Measurements from ENCODE around the gene ANO2. TPM values are rescaled to one million over a fixed set of nuclear protein-coding genes. Genes with fewer than 3 reads are reported as not detected.

ANO2 gene
- polyA plus RNA-seq, 4 donors: 0.31 to 6.2 TPM; not detected in 2

- DNase-seq: no peak
- H3K9me3 ChIP-seq (ENCODE audit: control insufficient read depth in 2 of 2, insufficient read depth in 1 of 2, low read depth in 1 of 2, low read length in 1 of 2): no peaks in the 10 kb centered on the region
- no peak for FAIRE-seq
- H3K4me3 ChIP-seq (ENCODE audit: low read depth in 1 of 3, low read length in 3 of 3): no peak overlapping the region
- no peaks in the 10 kb centered on the region for H3K4me1 ChIP-seq (ENCODE audit: control insufficient read depth in 3 of 3, insufficient read depth in 2 of 3, low read depth in 1 of 3, low read length in 2 of 3)
- H3K27me3 ChIP-seq (ENCODE audit: control insufficient read depth in 3 of 3, insufficient read depth in 3 of 3, low read length in 3 of 3): peaks cover 0 to 6% (median 0%) of the 10 kb centered on the region in 3 donors
- no peaks in the 10 kb centered on the region for H3K36me3 ChIP-seq (ENCODE audit: control insufficient read depth in 3 of 3, insufficient read depth in 2 of 3, low read depth in 1 of 3, low read length in 3 of 3)
- WGBS, 3 donors: 75 to 84% (median 83%) methylated on average over 3 of the region's 3 CpGs
- H3K27ac ChIP-seq (ENCODE audit: low read depth in 1 of 3, low read length in 2 of 3): no peak overlapping the region
Measured at GRCh38 chr12:5777451-5777850, 167.6 kb downstream of the ANO2 start.

DNA sequence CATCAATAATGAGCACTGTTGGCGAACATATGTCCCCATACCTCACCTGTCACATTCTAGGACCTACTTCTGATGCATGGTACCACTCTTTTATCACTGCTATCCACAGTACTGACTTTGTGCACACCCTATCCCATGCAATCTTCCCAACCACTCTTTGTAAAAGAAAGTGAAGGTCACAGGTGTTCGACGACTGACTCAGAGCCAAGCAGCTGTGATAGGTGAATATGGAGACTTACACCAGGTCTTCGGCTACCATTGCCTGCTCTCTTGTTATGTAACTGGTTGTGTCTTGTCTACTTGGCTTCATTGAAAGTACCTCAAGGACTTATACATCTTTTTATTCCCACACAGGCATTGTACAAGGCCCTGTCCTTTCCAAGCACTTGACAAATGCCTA lies 169.0 kb downstream of the ANO2 start:
- DNase-seq: no peak
- no peaks in the 10 kb centered on the region for H3K4me1 ChIP-seq (ENCODE audit: control insufficient read depth in 3 of 3, insufficient read depth in 2 of 3, low read depth in 1 of 3, low read length in 2 of 3)
- H3K36me3 ChIP-seq (ENCODE audit: control insufficient read depth in 3 of 3, insufficient read depth in 2 of 3, low read depth in 1 of 3, low read length in 3 of 3): no peaks in the 10 kb centered on the region
- H3K4me3 ChIP-seq (ENCODE audit: low read depth in 1 of 3, low read length in 3 of 3): no peak overlapping the region
- WGBS, 3 donors: 89 to 94% (median 91%) methylated on average over 4 of the region's 4 CpGs
- FAIRE-seq: no peak
- no peak overlapping the region for H3K27ac ChIP-seq (ENCODE audit: low read depth in 1 of 3, low read length in 2 of 3)
- H3K27me3 ChIP-seq (ENCODE audit: control insufficient read depth in 3 of 3, insufficient read depth in 3 of 3, low read length in 3 of 3): peaks cover 0 to 6% (median 0%) of the 10 kb centered on the region in 3 donors
- no peaks in the 10 kb centered on the region for H3K9me3 ChIP-seq (ENCODE audit: control insufficient read depth in 2 of 2, insufficient read depth in 1 of 2, low read depth in 1 of 2, low read length in 1 of 2)

- WGBS, 3 donors: 72 to 88% (median 76%) methylated on average over 3 of the region's 3 CpGs
- no peak for DNase-seq
- peaks cover 0 to 6% (median under 1%) of the 10 kb centered on the region in 3 donors for H3K27me3 ChIP-seq (ENCODE audit: control insufficient read depth in 3 of 3, insufficient read depth in 3 of 3, low read length in 3 of 3)
- H3K4me1 ChIP-seq (ENCODE audit: control insufficient read depth in 3 of 3, insufficient read depth in 2 of 3, low read depth in 1 of 3, low read length in 2 of 3): no peaks in the 10 kb centered on the region
- H3K9me3 ChIP-seq (ENCODE audit: control insufficient read depth in 2 of 2, insufficient read depth in 1 of 2, low read depth in 1 of 2, low read length in 1 of 2): no peaks in the 10 kb centered on the region
- FAIRE-seq: no peak
- H3K4me3 ChIP-seq (ENCODE audit: low read depth in 1 of 3, low read length in 3 of 3): no peak overlapping the region
- H3K27ac ChIP-seq (ENCODE audit: low read depth in 1 of 3, low read length in 2 of 3): no peak overlapping the region
- no peaks in the 10 kb centered on the region for H3K36me3 ChIP-seq (ENCODE audit: control insufficient read depth in 3 of 3, insufficient read depth in 2 of 3, low read depth in 1 of 3, low read length in 3 of 3)
Measured at GRCh38 chr12:5773550-5773949, 171.5 kb downstream of the ANO2 start.

DNA sequence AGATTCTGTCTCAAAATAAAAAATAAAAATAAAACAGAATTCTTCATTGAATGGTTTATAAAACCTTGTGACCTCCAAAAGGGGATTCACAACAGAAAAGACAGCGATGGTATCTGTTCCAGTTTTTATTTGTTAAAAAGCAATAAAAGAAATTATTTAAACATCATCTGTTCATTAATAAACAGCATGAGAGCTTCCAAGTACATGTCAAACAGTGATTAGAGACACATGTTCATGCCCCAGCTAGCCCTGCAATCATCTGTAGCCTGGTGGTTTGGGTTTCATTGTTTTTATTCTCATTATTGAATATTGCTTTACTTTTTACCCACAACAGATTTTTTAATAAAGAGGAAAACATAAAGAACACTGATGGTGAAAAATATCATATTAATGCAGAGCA lies 173.3 kb downstream of the ANO2 start:
- Histone ChIP-seq H3K27ac (ENCODE audit: low read depth in 1 of 3, low read length in 2 of 3) (no peak overlapping the region), H3K4me3 (ENCODE audit: low read depth in 1 of 3, low read length in 3 of 3) (no peak overlapping the region), H3K4me1 (ENCODE audit: control insufficient read depth in 3 of 3, insufficient read depth in 2 of 3, low read depth in 1 of 3, low read length in 2 of 3) (no peaks in the 10 kb centered on the region), H3K27me3 (ENCODE audit: control insufficient read depth in 3 of 3, insufficient read depth in 3 of 3, low read length in 3 of 3) (peaks cover 0 to 7% (median 2%) of the 10 kb centered on the region in 3 donors), H3K9me3 (ENCODE audit: control insufficient read depth in 2 of 2, insufficient read depth in 1 of 2, low read depth in 1 of 2, low read length in 1 of 2) (peaks cover 0 to 3% of the 10 kb centered on the region in 2 donors), H3K36me3 (ENCODE audit: control insufficient read depth in 3 of 3, insufficient read depth in 2 of 3, low read depth in 1 of 3, low read length in 3 of 3) (no peaks in the 10 kb centered on the region)
- WGBS, 3 donors: 64 to 83% (median 82%) methylated on average over 1 of the region's 1 CpG
- FAIRE-seq: no peak
- DNase-seq: no peak

GRCh38 chr12:5770727-5771126 lies 174.3 kb downstream of the ANO2 start:
- H3K4me1 ChIP-seq (ENCODE audit: control insufficient read depth in 3 of 3, insufficient read depth in 2 of 3, low read depth in 1 of 3, low read length in 2 of 3): no peaks in the 10 kb centered on the region
- H3K9me3 ChIP-seq (ENCODE audit: control insufficient read depth in 2 of 2, insufficient read depth in 1 of 2, low read depth in 1 of 2, low read length in 1 of 2): peaks cover 0 to 5% of the 10 kb centered on the region in 2 donors
- peaks cover 0 to 6% (median 2%) of the 10 kb centered on the region in 3 donors for H3K27me3 ChIP-seq (ENCODE audit: control insufficient read depth in 3 of 3, insufficient read depth in 3 of 3, low read length in 3 of 3)
- DNase-seq (no peak), FAIRE-seq (no peak)
- 74 to 91% (median 88%) methylated on average over 1 of the region's 1 CpG for WGBS, 3 donors
- H3K27ac ChIP-seq (ENCODE audit: low read depth in 1 of 3, low read length in 2 of 3): no peak overlapping the region
- no peaks in the 10 kb centered on the region for H3K36me3 ChIP-seq (ENCODE audit: control insufficient read depth in 3 of 3, insufficient read depth in 2 of 3, low read depth in 1 of 3, low read length in 3 of 3)
- H3K4me3 ChIP-seq (ENCODE audit: low read depth in 1 of 3, low read length in 3 of 3): no peak overlapping the region

DNA sequence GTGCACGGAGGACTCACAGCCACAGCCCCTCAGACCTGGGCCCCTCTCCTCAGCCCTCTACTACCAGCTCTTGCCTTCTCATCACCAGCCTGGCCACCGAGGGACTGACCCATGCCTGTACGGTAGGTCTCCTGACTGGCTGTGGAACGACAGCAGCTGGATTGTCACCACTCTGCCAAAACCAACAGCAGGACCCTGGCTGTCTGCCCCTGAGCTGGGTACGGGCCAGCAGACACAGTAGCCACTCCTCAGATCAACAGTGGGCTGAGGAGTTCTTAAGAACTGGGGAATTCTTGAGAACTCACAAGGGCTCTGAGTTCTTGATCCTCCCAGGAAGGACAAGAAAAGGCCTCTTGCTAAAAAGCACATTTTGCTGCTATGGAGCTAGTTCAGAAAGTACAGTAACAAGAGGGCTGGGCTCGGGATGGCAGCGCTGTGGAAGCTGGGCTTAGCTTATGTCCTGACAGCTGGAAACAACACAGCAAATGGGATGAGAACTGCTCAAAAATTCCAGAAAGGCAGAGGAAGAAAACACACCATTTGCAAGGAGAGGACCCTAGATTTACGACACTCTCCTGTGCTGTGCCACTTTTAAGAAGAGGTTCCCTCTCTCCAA lies 176.4 kb downstream of the ANO2 start:
- FAIRE-seq: no peak
- WGBS, 3 donors: 62 to 85% (median 73%) methylated on average over 8 of the region's 8 CpGs
- no peaks in the 10 kb centered on the region for H3K36me3 ChIP-seq (ENCODE audit: control insufficient read depth in 3 of 3, insufficient read depth in 2 of 3, low read depth in 1 of 3, low read length in 3 of 3)

GRCh38 chr12:5768171-5768570 lies 176.9 kb downstream of the ANO2 start:
- Histone ChIP-seq H3K9me3 (ENCODE audit: control insufficient read depth in 2 of 2, insufficient read depth in 1 of 2, low read depth in 1 of 2, low read length in 1 of 2) (peaks cover 0 to 5% of the 10 kb centered on the region in 2 donors), H3K27me3 (ENCODE audit: control insufficient read depth in 3 of 3, insufficient read depth in 3 of 3, low read length in 3 of 3) (peaks cover 0 to 3% (median 2%) of the 10 kb centered on the region in 3 donors), H3K36me3 (ENCODE audit: control insufficient read depth in 3 of 3, insufficient read depth in 2 of 3, low read depth in 1 of 3, low read length in 3 of 3) (no peaks in the 10 kb centered on the region), H3K4me1 (ENCODE audit: control insufficient read depth in 3 of 3, insufficient read depth in 2 of 3, low read depth in 1 of 3, low read length in 2 of 3) (no peaks in the 10 kb centered on the region), H3K27ac (ENCODE audit: low read depth in 1 of 3, low read length in 2 of 3) (no peak overlapping the region), H3K4me3 (ENCODE audit: low read depth in 1 of 3, low read length in 3 of 3) (no peak overlapping the region)
- DNase-seq (no peak), FAIRE-seq (no peak)
- 71 to 82% (median 78%) methylated on average over 2 of the region's 2 CpGs for WGBS, 3 donors

More for the DNA sequence above, 176.4 kb downstream of the ANO2 start:
- Histone ChIP-seq H3K4me1 (ENCODE audit: control insufficient read depth in 3 of 3, insufficient read depth in 2 of 3, low read depth in 1 of 3, low read length in 2 of 3) (no peaks in the 10 kb centered on the region), H3K4me3 (ENCODE audit: low read depth in 1 of 3, low read length in 3 of 3) (no peak overlapping the region), H3K27ac (ENCODE audit: low read depth in 1 of 3, low read length in 2 of 3) (no peak overlapping the region), H3K9me3 (ENCODE audit: control insufficient read depth in 2 of 2, insufficient read depth in 1 of 2, low read depth in 1 of 2, low read length in 1 of 2) (peaks cover 0 to 5% of the 10 kb centered on the region in 2 donors), H3K27me3 (ENCODE audit: control insufficient read depth in 3 of 3, insufficient read depth in 3 of 3, low read length in 3 of 3) (peaks cover 0 to 4% (median 2%) of the 10 kb centered on the region in 3 donors)
- no peak for DNase-seq

DNA sequence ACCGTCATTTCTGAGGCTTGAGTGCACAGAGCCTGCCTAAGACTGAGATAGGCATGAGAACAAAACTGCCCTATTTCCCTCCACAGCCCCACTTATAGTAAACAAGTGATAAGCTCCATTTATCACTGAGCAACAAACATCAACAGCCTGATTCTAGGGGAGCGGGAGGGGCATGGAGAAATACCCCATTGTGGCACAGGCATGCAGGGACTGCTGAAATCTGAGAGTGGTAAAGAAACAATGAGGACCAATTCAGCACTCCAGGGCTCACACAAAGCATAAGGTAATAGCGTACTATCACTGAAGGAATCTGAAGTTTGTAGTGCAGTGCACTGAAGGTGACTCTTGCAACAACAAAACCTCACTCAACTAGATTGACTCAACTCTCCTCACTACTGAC lies 186.7 kb downstream of the ANO2 start:
- no peaks in the 10 kb centered on the region for H3K4me1 ChIP-seq (ENCODE audit: control insufficient read depth in 3 of 3, insufficient read depth in 2 of 3, low read depth in 1 of 3, low read length in 2 of 3)
- H3K27me3 ChIP-seq (ENCODE audit: control insufficient read depth in 3 of 3, insufficient read depth in 3 of 3, low read length in 3 of 3): peaks cover 0 to 6% (median 6%) of the 10 kb centered on the region in 3 donors
- 85 to 90% (median 89%) methylated on average over 3 of the region's 3 CpGs for WGBS, 3 donors
- no peak for DNase-seq
- H3K36me3 ChIP-seq (ENCODE audit: control insufficient read depth in 3 of 3, insufficient read depth in 2 of 3, low read depth in 1 of 3, low read length in 3 of 3): no peaks in the 10 kb centered on the region
- no peak for FAIRE-seq
- H3K4me3 ChIP-seq (ENCODE audit: low read depth in 1 of 3, low read length in 3 of 3): no peak overlapping the region
- H3K27ac ChIP-seq (ENCODE audit: low read depth in 1 of 3, low read length in 2 of 3): no peak overlapping the region
- peaks cover 0 to 3% of the 10 kb centered on the region in 2 donors for H3K9me3 ChIP-seq (ENCODE audit: control insufficient read depth in 2 of 2, insufficient read depth in 1 of 2, low read depth in 1 of 2, low read length in 1 of 2)

DNA sequence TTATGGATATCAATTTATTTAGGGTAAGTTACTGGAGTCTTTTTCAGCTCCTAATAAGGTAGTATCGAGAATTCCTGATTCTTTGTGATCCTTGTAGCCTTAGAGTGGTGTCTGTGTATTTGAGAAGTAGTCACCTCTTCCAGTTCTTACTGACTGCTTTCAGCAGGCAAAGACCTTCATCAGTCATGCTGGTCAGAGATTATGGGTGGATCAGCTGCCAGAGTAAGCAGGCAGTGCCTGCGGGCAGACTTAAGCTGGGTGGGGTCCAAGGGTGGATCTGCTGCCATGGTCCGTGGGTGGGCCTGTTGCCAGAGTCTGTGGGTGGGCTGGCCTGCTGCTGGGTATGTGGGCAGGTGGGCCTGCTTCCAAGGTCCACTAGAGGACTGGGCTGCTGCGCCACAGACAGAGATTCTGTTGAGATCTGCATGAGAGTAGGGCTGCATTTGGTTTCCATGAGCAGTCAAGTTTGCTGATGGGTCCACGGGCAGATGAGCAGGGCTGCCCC lies 188.7 kb downstream of the ANO2 start:
- Histone ChIP-seq H3K4me1 (ENCODE audit: control insufficient read depth in 3 of 3, insufficient read depth in 2 of 3, low read depth in 1 of 3, low read length in 2 of 3) (no peaks in the 10 kb centered on the region), H3K4me3 (ENCODE audit: low read depth in 1 of 3, low read length in 3 of 3) (no peak overlapping the region), H3K27me3 (ENCODE audit: control insufficient read depth in 3 of 3, insufficient read depth in 3 of 3, low read length in 3 of 3) (peaks cover 0 to 6% (median 6%) of the 10 kb centered on the region in 3 donors), H3K27ac (ENCODE audit: low read depth in 1 of 3, low read length in 2 of 3) (no peak overlapping the region), H3K9me3 (ENCODE audit: control insufficient read depth in 2 of 2, insufficient read depth in 1 of 2, low read depth in 1 of 2, low read length in 1 of 2) (peaks cover 0 to 3% of the 10 kb centered on the region in 2 donors), H3K36me3 (ENCODE audit: control insufficient read depth in 3 of 3, insufficient read depth in 2 of 3, low read depth in 1 of 3, low read length in 3 of 3) (no peaks in the 10 kb centered on the region)
- DNase-seq (no peak), FAIRE-seq (no peak)
- WGBS, 3 donors: 77 to 88% (median 84%) methylated on average over 5 of the region's 5 CpGs

All from small intestine (tissue), 7 donors.